GM18907 (cell line): ENCODE results near the gene EBF4.
"Not testable (repeated sequence)": the region's sequence is repeated elsewhere in the genome, so short reads cannot be mapped to it uniquely, and the experiment has no call there.

ENCODE experiments used
- ATAC-seq: cut with Tn5 transposase; IDR thresholded peaks from one replicate; pipeline ENCODE4 v1.9.1; 2021; ENCODE audit warnings: mild to moderate bottlenecking, moderate library complexity; ENCODE audit not compliant: unreplicated experiment

The EBF4 gene

DNA sequence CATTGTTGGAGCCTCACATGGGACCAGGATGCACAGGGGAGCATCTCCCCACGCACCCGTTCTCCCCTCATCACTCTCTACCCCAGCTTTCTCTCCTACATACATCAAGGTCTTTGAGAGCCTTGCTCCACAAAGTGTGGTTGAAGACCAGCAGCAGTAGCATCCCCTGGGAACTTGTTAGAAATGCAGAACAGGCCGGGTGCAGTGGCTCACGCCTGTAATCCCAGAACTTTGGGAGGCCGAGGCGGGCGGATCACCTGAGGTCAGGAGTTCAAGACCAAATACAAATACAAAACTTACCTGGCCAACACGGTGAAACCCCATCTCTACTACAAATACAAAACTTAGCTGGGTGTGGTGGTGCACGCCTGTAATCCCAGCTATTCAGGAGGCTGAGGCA is 115.3 kb downstream of the EBF4 start:
- not testable (repeated sequence) for ATAC-seq

DNA sequence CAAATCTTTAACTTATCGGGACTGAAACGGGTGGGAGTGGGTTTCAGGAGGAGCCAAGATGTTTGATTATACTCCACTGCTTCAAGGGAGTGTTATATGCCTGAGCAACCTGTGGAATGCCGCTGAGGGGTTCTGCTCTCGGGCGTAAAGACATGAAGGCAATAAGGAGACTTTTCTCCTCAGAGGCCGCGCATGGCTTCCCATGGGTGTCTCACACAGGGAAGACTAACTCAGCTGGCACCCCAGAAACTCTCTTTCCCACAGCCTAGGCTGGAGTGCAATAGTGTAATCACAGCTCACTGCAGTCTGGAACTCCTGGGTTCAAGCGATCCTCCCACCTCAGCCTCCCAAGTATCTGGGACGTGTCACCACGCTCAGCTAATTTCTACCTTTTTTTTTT is 117.1 kb downstream of the EBF4 start:
- ATAC-seq = no peak
